ENCODE data around the gene BCKDK. TPM values are rescaled to one million over a fixed set of nuclear protein-coding genes. Genes with fewer than 3 reads are reported as not detected.

The BCKDK gene
- total and polyA plus RNA-seq, 2 of the 13 experiments (the other 11 are each of a cell fraction or from before 2014, with no cell fraction given), result 24.9 to 42.6 TPM

DNA sequence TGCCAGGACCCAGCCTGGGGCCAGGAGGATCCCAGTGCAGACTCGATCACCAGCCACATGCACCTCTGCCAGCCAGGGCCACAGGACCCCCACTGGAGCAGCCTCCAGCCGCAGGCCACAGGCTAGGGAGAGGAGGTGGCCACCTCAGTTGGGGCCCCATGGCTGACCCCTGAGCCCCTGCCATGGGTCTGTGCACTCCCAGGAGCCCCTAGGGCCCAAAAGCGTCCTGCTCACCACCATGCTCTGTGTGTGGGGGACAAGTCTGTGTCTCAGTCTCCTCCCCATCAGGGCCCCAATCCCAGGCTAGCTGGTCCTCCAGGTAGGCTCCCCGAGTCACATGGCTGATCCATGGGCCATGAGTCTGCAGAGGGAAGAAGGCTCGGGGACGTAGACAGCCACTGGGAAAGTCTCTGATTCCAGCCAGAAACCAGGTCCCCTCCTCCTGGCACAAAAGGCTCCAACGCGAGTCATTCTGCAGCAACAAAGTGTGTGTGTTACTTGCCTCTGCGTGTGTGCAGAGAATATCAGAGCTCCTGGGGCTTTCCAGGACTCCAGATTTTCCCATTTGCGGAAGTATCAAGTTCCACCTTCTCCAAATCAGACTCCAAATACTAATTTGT lies 33.4 kb downstream of the BCKDK start (continued):
- TF ChIP-seq, protein P1, sequence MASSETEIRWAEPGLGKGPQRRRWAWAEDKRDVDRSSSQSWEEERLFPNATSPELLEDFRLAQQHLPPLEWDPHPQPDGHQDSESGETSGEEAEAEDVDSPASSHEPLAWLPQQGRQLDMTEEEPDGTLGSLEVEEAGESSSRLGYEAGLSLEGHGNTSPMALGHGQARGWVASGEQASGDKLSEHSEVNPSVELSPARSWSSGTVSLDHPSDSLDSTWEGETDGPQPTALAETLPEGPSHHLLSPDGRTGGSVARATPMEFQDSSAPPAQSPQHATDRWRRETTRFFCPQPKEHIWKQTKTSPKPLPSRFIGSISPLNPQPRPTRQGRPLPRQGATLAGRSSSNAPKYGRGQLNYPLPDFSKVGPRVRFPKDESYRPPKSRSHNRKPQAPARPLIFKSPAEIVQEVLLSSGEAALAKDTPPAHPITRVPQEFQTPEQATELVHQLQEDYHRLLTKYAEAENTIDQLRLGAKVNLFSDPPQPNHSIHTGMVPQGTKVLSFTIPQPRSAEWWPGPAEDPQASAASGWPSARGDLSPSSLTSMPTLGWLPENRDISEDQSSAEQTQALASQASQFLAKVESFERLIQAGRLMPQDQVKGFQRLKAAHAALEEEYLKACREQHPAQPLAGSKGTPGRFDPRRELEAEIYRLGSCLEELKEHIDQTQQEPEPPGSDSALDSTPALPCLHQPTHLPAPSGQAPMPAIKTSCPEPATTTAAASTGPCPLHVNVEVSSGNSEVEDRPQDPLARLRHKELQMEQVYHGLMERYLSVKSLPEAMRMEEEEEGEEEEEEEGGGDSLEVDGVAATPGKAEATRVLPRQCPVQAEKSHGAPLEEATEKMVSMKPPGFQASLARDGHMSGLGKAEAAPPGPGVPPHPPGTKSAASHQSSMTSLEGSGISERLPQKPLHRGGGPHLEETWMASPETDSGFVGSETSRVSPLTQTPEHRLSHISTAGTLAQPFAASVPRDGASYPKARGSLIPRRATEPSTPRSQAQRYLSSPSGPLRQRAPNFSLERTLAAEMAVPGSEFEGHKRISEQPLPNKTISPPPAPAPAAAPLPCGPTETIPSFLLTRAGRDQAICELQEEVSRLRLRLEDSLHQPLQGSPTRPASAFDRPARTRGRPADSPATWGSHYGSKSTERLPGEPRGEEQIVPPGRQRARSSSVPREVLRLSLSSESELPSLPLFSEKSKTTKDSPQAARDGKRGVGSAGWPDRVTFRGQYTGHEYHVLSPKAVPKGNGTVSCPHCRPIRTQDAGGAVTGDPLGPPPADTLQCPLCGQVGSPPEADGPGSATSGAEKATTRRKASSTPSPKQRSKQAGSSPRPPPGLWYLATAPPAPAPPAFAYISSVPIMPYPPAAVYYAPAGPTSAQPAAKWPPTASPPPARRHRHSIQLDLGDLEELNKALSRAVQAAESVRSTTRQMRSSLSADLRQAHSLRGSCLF (CRISPR knock-in tag; IDR thresholded peaks at IDR 0.05; ENCODE audit: borderline replicate concordance), result no peak
- TF ChIP-seq ZNF782 (CRISPR knock-in tag; IDR thresholded peaks at IDR 0.05; ENCODE audit: borderline replicate concordance), result 0 out of 2 replicates have a peak, but pooled peaks have one; percentile 29
- peak; percentile 21; the same call in 1 of the 2 replicates for TF ChIP-seq KDM4B (CRISPR knock-in tag; IDR thresholded peaks at IDR 0.05)
- TF ChIP-seq, protein P2, sequence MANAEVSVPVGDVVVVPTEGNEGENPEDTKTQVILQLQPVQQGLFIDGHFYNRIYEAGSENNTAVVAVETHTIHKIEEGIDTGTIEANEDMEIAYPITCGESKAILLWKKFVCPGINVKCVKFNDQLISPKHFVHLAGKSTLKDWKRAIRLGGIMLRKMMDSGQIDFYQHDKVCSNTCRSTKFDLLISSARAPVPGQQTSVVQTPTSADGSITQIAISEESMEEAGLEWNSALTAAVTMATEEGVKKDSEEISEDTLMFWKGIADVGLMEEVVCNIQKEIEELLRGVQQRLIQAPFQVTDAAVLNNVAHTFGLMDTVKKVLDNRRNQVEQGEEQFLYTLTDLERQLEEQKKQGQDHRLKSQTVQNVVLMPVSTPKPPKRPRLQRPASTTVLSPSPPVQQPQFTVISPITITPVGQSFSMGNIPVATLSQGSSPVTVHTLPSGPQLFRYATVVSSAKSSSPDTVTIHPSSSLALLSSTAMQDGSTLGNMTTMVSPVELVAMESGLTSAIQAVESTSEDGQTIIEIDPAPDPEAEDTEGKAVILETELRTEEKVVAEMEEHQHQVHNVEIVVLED (CRISPR knock-in tag; IDR thresholded peaks at IDR 0.05; ENCODE audit: borderline replicate concordance), result no peak
- TF ChIP-seq ZNF562 (CRISPR knock-in tag; IDR thresholded peaks at IDR 0.05; ENCODE audit: borderline replicate concordance), result no peak
- no peak for TF ChIP-seq HDAC1 (CRISPR knock-in tag; IDR thresholded peaks at IDR 0.05)
- TF ChIP-seq SETDB1 (CRISPR knock-in tag; IDR thresholded peaks at IDR 0.05; ENCODE audit: borderline replicate concordance), result no peak
- TF ChIP-seq STAT5B (CRISPR knock-in tag; IDR thresholded peaks at IDR 0.05), result peak; percentile 68; the same call in 1 of the 2 replicates
- TF ChIP-seq RNF2 (conservative IDR thresholded peaks at IDR 0.05; ENCODE audit: low read depth), result no peak
- peak; percentile 85; the same call in 1 of the 2 replicates for TF ChIP-seq SRY (CRISPR knock-in tag; IDR thresholded peaks at IDR 0.05)
- TF ChIP-seq ZNF282 (IDR thresholded peaks at IDR 0.05; ENCODE audit: partially characterized antibody), result no peak
- no peak for TF ChIP-seq ZBTB7B (CRISPR knock-in tag; IDR thresholded peaks at IDR 0.05)
- TF ChIP-seq ZNF598 (CRISPR knock-in tag; IDR thresholded peaks at IDR 0.05; ENCODE audit: borderline replicate concordance), result no peak
- TF ChIP-seq TOE1 (CRISPR knock-in tag; IDR thresholded peaks at IDR 0.05), result no peak
- no peak for TF ChIP-seq NFE2L2 (IDR thresholded peaks at IDR 0.05; ENCODE audit: low read length)
- TF ChIP-seq, protein P3, sequence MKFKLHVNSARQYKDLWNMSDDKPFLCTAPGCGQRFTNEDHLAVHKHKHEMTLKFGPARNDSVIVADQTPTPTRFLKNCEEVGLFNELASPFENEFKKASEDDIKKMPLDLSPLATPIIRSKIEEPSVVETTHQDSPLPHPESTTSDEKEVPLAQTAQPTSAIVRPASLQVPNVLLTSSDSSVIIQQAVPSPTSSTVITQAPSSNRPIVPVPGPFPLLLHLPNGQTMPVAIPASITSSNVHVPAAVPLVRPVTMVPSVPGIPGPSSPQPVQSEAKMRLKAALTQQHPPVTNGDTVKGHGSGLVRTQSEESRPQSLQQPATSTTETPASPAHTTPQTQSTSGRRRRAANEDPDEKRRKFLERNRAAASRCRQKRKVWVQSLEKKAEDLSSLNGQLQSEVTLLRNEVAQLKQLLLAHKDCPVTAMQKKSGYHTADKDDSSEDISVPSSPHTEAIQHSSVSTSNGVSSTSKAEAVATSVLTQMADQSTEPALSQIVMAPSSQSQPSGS (CRISPR knock-in tag; IDR thresholded peaks at IDR 0.05), result peak; percentile 19; the same call in 1 of the 2 replicates
- no peak for TF ChIP-seq ZNF253 (CRISPR knock-in tag; IDR thresholded peaks at IDR 0.05; ENCODE audit: borderline replicate concordance)
- TF ChIP-seq FOXJ3 (CRISPR knock-in tag; IDR thresholded peaks at IDR 0.05; ENCODE audit: borderline replicate concordance), result no peak
- TF ChIP-seq ZNF776 (CRISPR knock-in tag; IDR thresholded peaks at IDR 0.05), result no peak
- TF ChIP-seq TARDBP (CRISPR knock-in tag; IDR thresholded peaks at IDR 0.05), result no peak
- TF ChIP-seq RFXAP (CRISPR knock-in tag; IDR thresholded peaks at IDR 0.05; ENCODE audit: borderline replicate concordance), result no peak
